ENCODE results near the gene C17orf58. TPM values are rescaled to one million over a fixed set of nuclear protein-coding genes. Genes with fewer than 3 reads are reported as not detected.
"Not testable (repeated sequence)": the region's sequence is repeated elsewhere in the genome, so short reads cannot be mapped to it uniquely, and the experiment has no call there.

Gene C17orf58
- total RNA-seq, 1 experiment from 2014 or later, result 22.6 TPM

GRCh38 chr17:67960276-67960675 is 36.0 kb downstream of the C17orf58 start:
- DNase-seq (ENCODE audit: low read depth), result not testable (repeated sequence)

GRCh38 chr17:67959510-67959909 is 36.8 kb downstream of the C17orf58 start:
- DNase-seq (ENCODE audit: low read depth), result no peak

DNA sequence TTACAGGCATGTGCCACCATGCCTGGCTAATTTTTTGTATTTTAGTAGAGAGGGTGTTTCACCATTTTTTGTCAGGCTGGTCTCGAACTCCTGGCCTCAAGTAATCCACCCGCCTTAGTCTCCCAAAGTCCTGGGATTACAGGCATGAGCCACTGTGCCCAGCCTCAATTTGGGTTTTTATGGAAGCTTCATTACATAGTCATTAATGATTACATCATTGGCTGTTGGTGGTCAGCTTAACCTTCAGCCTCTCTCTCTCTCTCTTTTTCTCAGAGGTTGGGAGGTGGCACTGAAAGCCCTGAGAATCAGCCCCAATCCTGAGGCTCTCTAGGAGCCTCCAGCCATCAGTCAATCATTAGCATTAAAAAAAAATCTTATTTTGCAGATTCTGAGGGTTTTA is 45.3 kb downstream of the C17orf58 start:
- no peak for DNase-seq (ENCODE audit: low read depth)

- DNase-seq (ENCODE audit: low read depth), result no peak
These were observed 48.9 kb downstream of the C17orf58 start for GRCh38 chr17:67947325-67947813.

- no peak for DNase-seq (ENCODE audit: low read depth)
These were observed 49.8 kb downstream of the C17orf58 start for GRCh38 chr17:67946513-67946912.

DNA sequence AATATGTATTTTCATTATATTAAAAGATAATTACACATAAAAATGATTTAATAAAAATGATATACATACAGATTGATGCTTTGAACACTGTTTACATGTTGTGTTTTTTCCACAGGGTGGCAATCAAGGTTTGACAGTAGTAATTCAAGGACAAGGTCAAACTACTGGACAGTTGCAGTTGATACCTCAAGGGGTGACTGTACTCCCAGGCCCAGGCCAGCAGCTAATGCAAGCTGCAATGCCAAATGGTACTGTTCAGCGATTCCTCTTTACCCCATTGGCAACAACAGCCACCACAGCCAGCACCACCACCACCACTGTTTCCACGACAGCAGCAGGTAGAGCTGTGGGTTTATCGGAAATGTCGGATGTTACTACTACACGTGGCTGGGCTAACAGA is 52.2 kb downstream of the C17orf58 start:
- no peak for DNase-seq (ENCODE audit: low read depth)

- DNase-seq (ENCODE audit: low read depth), result peak; percentile 16
These were observed 53.5 kb downstream of the C17orf58 start for GRCh38 chr17:67942810-67943209.

Other genes with a start within 250 kb of the C17orf58 start
- 10.4 and 24.2 TPM in 2 replicates for gene BPTF, start 171.0 kb downstream of the C17orf58 start, total RNA-seq (2014; rRNA removed; shearing (Covaris generic))
- gene KPNA2, start 39.3 kb upstream of the C17orf58 start, total RNA-seq (2014; rRNA removed; shearing (Covaris generic)), result 188 and 239 TPM in 2 replicates